T-helper 9 cell (primary cell): ENCODE measurements around the gene FBF1.

ENCODE experiments used
- DNase-seq: peaks from one replicate; pipeline ENCODE4 v3.0.0-alpha.2; 2020

FBF1 gene

GRCh38 chr17:75914643-75915267 is 26.1 kb downstream of the FBF1 start:
- DNase-seq, result no peak

- DNase-seq, result no peak
Observed at GRCh38 chr17:75913537-75914210, 27.2 kb downstream of the FBF1 start.

GRCh38 chr17:75910699-75911098 is 30.1 kb downstream of the FBF1 start:
- DNase-seq, result no peak

GRCh38 chr17:75909812-75910274 is 31.0 kb downstream of the FBF1 start:
- no peak for DNase-seq

- DNase-seq, result no peak
Observed at GRCh38 chr17:75909051-75909811, 31.6 kb downstream of the FBF1 start.

GRCh38 chr17:75908201-75908600 is 32.6 kb downstream of the FBF1 start:
- no peak for DNase-seq

GRCh38 chr17:75906143-75906884 is 34.5 kb downstream of the FBF1 start:
- no peak for DNase-seq

- DNase-seq, result peak; percentile 85
Observed at GRCh38 chr17:75904749-75905521, 35.9 kb downstream of the FBF1 start, which contains the start of gene MRPL38. TSS of gene MRPL38 (minus strand) at chr17:75904884. CDS start at chr17:75904875, 9 bp downstream.

GRCh38 chr17:75902406-75902805 is 38.4 kb downstream of the FBF1 start:
- no peak for DNase-seq

GRCh38 chr17:75901727-75902126 is 39.1 kb downstream of the FBF1 start:
- DNase-seq, result no peak

- DNase-seq, result no peak
Observed at GRCh38 chr17:75900691-75901533, 39.9 kb downstream of the FBF1 start.

- DNase-seq, result no peak
Observed at GRCh38 chr17:75899767-75900468, 40.9 kb downstream of the FBF1 start.

GRCh38 chr17:75899353-75899752 is 41.5 kb downstream of the FBF1 start:
- DNase-seq, result no peak

- DNase-seq, result no peak
Observed at GRCh38 chr17:75898791-75899190, 42.1 kb downstream of the FBF1 start.

GRCh38 chr17:75898065-75898464 is 42.8 kb downstream of the FBF1 start:
- DNase-seq, result no peak

GRCh38 chr17:75897160-75898019 is 43.5 kb downstream of the FBF1 start:
- no peak for DNase-seq

- DNase-seq, result peak; percentile 66
Observed at GRCh38 chr17:75896415-75897159, 44.3 kb downstream of the FBF1 start, which contains the start of gene TRIM65. TSS of gene TRIM65 (minus strand) at chr17:75896951. CDS start at chr17:75896937, 14 bp downstream.

- DNase-seq, result no peak
Observed at GRCh38 chr17:75895370-75896155, 45.3 kb downstream of the FBF1 start.
